ENCODE results near the gene D2HGDH.
"Not testable (repeated sequence)": the region's sequence is repeated elsewhere in the genome, so short reads cannot be mapped to it uniquely, and the experiment has no call there.

Gene D2HGDH

DNA sequence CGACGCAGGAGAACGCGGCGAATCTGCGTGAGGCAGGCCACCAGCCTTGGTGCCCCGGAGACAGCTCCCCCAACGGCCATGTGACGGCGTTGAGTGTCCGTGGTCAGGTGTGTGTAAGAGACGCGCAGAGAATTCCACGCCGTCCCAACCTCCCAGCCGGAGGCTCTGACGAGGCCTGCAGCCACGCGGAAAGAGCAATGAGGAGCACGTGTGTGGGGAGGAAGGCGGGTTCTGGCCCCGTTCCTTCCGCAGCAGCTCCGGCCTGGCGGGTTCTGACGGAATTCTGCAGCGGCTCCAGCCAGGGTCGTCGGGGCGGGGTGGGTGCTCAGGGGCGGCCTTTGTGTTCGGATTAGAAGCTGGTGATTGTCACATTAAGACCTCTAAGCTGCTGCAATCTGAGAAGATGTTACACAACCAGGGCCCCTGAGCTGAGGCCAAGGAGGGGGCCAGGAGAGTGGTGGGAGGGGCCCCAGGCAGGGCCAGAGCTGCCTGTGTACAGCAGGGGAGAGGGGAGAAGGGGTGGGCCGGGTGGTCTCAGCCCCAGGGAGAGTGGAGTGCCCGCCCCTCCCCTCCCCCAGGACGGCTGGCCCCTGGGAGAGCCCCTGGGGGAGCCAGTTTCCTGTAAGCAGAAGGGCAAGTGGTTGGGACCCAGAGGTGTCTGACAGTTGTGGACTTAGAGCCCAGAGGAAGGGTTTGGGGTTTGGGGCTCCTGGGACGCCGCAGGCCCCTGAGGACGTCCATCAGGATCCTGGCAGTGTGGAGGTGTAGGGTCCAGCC lies 37.0 kb downstream of the D2HGDH start:
- no peak for DNase-seq

DNA sequence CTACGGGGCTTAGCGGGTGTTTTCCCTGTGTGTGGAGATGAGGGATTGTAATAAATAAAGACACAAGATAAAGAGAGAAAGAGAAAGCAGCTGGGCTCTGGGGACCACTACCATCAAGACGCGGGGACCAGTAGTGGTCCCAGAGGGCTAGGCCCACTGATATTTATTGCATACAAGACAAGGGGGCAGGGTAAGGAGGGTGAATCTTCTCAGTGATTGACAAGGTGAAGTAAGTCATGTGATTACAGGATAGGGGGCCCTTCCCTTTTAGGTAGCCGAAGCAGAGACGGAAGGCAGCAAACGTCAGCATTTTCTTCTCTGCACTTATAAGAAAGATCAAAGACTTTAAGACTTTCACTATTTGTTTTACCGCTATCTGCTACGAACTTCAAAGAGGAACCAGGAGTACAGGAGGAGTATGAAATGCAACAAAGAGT lies 37.7 kb downstream of the D2HGDH start:
- no peak for DNase-seq

DNA sequence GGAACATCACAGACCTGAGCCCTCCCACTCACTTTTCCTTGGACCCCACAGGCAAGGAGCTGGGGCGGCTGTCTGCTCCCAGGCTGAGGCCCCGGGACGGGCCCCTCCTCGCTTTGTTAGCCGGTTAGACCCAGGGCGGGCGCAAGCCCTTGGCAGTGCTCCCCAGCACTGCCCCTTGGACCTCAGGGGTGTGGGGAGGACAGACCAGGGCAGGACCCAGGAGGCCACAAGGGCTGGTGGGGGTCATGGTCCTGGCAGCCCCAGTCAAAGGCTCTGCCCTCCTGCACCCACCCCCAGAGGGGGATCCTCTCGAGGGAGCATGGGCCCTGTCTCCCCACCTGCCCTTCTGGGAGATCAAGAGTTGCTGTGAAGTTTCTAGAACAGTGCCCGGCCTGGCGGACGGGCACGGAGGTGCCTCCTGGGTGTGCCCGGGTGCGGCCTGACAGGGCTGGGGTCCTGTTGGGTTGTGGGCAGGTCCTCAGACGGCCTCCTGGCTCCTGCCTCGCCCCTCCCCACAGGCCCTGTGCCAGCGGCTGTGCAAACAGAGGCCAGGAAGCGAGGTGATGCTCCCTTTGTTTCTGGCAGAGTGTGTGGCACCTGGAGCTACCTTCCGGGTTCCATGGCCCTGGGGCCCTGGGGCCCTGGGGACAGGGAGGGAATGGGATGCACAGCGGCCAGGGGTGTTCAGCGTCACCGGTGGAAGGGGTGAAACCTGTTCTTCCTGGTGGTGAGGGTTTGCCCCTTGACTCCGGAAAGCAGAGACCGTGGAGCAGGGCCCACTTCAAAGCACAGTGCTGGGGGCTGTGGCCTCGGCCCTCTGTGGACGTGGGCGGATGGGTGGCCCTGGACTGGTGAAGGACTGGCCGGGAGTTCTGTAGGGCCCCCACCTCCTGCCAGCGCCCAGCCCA lies 39.3 kb downstream of the D2HGDH start:
- DNase-seq = no peak

DNA sequence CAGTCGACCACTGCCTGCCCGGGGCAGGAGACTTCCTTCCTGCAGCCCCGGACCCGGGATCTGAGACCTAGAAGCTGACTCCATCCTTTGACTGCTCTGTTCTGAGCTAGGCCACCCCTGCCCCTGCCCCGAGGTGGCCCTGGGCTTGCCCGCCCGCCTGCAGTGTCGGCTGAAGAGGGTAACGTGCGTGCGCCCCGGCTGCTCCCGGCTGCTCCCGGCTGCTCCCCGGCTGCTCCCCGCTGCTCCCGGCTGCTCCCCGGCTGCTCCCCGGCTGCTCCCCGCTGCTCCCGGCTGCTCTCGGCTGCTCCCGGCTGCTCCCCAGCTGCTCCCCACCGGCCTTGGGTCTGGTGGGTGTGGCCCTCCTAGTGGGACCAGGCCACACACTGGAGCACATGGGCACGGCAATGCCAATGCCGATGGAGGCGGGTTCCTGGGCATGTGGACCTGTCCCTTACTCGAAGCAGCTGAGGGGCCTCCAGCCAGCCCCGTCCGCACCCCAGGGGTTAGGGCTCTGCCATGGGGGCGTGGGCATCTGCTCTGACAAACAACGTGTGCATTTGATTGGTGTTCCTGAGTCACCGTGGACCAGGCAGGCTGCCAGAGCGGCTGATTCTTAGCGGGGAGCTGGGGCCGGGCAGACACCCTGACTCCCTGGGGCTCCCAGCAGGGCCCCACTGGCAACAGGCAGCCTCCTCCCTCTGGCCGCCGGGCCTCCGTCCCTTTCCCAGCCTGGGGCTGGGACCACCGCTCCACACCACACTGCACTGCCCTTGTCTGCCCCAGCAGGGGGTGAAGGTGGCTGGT lies 40.2 kb downstream of the D2HGDH start:
- DNase-seq = no peak

DNA sequence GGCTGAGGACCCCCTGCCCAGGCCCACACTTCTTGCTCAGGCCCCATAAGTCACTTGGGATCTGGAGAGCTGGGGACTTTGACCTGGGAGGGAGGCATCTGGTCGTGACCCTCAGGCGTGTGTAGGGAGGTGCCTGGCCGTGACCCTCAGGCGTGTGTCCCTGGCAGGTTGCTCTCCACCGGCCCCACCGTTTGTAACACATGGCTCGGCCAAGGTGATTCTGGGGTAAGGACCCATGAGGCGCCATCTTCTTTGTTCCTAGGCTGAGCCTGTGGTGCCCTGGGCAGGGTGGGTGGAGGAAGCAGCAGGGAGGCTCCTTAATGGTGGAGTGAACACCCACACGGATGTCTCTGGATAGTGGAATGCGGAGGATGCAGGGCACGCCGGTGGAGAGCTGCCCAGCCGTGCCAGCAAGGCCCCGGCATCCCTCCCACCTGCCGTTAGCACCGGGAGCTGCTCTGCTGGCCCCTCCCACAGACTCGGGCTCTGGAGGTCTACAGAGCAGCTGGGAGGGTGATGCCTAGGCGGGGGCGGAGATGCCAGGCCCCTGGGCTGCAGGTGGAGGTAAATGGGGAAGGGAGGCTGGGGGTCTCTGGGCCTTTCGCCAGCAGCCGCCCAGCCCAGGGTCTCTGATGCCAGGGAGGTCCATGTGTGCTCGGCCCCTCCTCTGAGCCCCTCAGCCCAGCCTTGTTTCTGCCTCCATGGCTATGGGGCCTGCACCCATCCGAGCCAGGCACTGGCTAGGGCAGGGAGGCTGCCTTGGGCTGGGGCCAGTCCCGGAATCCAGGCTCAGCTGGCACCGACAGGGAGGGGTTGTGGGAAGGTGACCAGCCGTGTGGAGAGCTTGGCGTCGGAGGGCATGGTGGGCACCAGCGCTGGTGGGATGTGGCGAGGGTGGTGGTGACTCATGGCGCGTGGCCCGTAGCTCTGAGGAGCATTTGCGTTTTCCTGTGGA lies 41.1 kb downstream of the D2HGDH start:
- no peak for DNase-seq

DNA sequence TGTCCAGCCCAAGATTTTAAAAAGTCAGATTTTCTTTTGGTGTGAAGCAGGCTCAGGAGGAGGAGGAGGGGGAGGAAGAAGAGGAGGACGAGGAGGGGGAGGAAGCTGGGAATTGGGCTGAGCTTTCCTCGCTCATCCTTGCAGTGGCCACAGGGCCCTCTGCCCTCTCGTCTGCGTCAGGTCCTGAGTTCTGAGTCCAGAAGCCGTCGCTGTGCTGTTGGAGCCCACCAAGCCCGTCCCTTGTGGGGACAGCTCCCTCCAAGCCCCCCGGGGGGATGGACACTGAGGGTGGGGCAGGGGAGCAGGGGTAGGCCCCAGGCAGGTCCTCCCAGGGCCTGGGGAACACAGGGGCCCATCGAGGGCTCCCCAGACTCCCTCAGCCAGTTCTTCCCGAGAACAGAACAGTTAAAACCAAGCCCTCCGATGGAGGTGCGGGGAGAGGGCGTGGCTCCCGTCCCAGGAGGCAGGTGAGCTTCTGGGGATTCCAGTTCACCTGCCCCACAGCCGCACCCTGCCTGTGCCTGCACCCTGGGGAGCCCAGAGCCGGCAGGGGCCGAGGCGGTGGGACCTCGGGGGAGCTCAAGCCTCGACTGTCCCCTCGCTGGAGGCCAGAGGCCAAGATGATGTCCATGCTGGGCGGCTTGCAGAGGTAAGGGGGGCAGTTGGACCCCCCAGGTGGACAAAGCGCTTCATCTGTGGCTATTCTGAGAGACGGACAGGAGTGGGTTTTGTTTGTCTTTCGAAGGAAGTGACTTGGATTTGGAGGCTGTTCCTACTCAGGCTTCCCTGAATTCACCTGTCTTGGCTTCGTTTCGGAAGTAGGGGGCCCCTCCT lies 42.1 kb downstream of the D2HGDH start, which contains the start of gene GAL3ST2:
TSS of gene GAL3ST2 (plus strand) at position 487 of the 834 bp plus-strand sequence. CDS start at position 621, 134 bp downstream.
- no peak for DNase-seq

DNA sequence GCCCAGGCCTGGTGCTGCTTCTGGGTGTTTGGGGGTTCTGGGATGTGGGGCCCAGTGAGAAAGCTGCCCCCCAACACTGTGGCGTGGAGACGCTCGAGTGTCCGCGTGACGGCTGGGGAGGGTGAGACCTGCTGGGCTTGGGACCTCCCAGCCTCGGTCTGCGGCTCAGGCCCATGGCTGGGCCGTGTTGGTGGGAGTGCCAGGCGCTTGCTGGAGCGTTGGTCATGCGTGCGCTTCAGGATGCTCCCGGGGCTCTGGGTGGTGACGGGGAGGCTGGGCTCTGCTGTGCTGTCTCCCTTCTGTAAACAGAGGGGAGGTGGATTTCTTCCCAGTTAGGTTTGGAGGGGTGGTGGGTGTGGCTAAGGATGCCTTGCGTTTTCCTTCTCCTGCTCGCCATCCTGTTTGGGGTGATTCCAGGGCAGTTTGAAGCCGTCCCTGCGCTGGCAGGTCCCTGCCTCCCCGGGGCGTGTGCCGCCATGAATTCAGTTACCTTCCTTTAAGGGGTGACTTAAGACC lies 42.8 kb downstream of the D2HGDH start:
- DNase-seq = no peak

DNA sequence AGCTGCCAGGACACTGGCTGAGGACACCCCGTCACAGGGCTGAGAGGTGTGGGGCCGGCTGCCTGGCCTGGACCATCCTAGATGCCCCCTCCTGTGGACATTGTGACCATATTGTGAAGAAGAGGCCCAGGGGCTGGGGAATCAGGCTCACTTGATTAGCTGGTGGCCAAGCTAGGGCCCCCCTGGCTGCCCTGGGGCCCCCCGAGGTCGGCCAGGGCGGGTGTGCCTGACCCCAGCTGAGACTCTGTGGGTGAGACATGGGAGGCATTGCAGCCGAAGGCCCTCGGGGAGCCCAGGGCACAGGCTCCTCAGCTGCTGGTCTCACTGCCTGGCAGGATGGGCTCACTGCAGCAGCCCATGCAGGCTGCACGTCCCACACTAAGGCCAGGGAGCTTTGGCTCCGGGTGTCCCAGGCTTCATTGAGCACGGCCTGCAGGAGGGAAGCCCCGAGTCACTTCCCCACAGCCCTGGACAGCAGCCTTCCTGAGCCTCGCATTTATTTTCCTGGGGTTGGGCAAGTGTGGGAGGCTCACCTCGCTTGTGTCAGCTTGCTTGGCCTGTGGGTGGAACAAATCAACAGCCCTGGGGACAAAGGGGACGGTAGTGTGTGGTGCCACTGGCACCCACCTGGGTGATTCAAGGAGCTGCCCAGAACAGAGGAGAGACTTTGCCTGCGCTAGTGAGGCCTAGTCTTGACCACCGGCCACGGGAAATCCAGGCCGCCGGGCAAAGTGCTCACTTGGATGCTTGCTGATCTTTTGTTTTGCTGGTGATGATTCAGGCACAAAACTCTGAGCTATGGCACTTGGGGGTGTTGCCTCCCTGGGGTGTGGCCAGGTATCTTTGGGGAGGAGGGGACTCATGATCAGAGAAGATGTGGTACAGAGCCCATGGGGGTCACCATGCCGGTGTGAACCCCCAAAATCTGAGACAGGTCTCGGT lies 43.5 kb downstream of the D2HGDH start:
- DNase-seq = no peak

DNA sequence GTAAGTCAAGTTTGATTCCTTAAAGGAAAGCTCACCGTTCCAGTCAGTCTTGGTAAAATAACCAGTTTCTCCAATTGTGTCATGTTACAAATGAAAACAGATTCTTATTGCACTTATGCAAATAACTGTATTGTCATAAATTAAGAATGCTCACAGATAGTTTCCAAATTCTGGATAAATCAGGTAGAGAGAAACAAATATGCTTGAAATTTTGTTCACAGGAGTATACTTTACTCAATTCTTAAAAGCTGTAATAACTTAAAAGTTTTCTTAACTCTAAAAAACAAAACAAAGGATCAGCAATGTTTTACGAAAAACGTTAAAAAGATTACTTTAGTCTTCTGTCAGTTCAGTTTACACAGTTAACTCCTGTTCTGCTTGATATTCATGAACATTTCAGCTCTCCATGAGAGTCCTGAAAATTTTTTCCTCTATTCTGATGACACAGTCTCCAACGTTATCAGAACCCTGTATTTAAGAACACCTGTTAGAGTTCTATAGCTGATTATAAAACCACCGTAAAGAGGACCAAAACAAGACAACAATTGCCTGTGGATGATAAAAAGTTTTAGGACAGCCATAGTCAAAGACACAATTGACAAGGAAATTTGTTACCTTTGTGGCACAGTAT lies 46.6 kb downstream of the D2HGDH start:
- DNase-seq = no peak

DNA sequence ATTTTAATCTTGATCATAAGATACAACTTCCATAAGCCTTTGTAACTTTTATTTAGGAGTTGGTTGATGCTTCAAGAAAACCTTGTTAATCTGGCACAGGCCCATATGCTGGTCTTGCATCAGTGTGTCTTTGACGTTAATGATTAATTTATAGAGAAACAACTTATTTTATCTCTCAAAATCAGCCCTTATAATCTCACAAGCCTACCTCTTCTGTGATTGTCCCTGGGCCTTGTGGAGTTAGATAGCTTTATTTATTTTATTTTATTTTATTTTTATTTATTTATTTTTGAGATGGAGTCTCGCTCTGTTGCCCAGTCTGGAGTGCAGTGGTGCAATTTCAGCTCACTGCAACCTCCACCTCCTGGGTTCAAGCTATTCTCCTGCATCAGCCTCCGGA lies 47.6 kb downstream of the D2HGDH start:
- DNase-seq = not testable (repeated sequence)

DNA sequence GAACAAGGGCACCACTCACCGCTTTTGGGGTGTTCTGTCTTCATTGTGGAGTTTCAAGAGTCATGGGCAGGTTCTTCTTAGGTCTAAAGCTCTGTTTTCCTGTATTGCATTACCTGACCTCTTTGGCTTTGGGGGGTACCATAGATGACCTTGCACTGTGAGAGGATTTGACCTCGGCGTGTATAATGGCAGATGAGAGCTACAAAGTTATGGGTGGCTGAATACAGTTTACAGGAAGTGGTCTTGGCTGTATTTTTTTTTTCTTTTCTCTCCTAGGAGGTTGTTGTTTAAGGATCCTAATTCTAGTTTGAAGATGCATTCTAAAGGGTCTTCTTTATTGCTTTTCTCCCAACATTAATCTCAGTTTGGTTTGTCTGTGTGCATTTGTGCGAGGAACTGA lies 53.7 kb downstream of the D2HGDH start:
- no peak for DNase-seq

DNA sequence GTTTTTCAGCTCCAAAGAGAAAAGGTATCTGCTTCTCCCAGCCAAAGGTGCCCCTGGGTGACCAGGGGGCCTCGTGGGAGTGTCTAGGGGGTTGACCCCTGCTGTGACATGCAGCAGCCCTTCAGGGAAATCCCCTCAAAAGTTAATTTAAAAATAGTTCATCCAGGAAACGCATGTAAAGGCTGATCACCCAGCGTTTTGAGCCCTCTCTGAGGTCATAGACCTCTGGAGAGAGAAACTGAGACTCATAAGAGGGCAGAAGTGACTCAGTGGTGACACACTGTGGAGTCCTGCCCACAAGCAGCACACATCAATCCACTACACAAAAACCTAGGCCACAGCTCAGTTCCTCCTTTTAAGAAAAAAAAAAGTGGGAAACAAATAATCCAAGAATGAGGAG lies 54.1 kb downstream of the D2HGDH start:
- DNase-seq = no peak

DNA sequence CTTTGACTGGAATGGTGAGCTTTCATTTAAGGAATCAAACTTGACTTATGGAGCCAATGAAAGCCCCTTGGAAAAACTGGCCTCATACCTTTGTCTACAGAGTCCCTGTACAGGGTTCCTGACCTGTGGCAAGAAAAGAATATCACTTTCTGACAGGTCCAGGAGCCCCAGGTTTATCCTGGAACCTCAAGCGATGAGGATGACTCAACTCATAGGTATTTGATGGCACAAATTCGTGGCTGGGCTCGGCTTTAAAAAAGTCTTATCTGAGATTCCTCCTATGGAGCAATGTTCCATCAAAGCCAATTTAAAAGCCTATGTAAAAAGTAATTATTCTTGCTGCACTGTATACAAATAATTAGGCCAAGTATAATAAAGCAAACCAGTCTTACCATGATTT lies 57.0 kb downstream of the D2HGDH start:
- DNase-seq = not testable (repeated sequence)

DNA sequence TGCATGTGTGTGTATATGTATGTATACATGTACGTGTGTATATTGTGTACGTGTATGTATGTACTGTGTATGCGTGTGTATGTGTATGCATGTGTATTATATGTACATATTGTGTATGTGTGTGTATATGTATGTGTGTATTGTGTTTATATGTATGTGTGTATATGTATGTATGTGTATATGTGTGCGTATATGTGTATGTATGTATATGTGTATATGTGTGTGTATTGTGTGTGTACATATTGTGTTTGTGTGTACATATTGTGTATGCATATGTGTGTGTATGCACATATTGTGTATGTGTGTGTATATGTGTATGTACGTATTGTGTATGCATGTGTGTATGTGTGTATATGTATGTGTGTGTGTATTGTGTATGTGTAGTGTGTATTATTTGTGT lies 59.0 kb downstream of the D2HGDH start:
- DNase-seq = no peak

DNA sequence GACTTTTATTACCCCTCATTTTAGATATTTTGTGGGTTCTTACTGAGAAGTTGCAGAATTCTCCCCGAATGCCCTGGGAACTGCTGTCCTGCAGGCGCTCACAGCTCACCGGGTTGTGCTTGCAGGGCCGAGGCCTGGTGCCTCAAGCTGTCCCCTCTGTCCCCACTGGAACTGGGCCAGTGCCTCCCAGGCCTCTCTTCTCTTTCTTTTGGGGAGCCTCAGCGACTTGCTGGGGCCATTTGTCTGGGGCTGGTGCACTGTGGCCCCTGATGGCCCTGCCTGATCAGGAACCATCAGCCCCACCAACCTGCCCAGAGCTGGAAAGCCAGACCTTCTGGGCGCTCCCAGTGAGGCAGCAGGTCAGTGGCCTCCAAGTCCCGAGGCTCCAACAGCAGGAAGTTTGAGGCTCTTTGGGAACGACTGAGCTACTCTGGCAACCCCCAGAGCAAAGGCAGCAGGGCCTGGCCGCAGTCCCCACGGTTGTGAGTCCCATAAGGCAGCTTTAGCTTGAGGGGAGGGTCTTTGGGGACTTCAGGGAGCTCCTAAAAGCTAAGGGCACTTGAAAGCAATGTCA lies 59.9 kb downstream of the D2HGDH start:
- no peak for DNase-seq

DNA sequence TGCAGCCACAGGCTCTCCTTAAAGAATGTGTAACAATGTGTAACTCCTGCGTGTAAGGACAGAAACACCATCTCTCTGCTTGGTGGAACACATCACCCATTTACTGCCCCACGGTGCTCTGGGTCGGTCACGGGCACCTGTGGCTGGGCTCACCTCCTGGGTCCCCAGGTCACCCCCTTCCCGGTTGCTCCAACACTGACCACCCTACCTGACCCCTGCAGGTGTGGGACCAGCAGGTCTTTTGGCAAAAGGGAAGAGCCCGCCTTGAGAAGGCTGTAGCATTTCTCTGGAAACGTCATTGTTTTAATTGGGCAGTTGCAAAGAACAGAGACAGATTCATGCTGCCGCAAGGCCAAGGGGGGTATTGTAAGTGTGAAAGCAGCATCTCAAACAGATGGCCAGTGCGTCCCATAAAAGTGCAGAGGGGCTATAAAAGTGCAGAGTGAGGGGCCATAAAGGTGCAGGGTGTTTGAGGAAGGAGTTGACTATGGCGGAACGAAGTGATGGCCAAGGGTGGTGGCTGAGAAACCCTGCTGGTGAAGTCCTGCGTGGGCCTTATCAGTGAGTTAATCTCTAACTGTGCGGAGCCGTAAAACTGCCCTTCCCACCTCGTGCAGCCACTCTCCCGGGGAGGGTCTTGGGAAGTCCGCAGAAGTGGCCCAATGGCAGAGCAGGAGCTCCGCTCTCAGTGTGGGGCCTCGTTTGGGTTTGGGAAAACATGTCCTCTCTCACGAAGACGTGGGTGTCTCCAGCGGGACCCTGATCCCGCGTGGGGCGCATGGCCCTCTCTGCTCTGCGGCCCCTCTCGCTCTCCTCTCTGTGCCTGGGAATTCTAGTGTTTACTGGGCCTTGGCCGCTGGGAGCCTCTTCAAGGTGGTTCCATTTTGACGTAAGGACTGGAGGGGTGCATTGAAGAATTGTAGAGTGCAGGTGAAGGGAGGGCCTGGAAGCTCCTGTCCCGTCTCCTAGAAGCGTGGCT lies 60.9 kb downstream of the D2HGDH start:
- DNase-seq = no peak

DNA sequence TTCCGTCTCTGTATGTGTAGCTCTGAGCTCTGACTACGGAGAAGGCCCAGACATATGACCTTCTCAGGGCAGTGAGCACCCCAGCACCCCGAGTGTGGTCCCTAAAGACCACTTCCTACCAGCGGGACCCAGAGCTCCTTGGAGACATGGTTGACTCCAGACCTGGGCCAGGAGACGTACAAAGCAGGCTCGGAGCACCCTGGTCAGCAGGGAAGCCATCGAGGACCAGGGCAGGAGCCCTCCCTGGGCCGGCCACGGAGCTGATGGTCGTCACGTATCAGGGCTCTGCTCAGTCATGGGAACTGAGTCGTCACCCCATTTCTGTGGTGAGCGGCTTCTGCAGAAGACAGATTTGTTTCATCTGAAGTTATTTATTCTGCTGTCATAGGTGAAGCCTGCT lies 61.8 kb downstream of the D2HGDH start:
- no peak for DNase-seq

Data from NCI-H1694 treated with DMSO at 0.1 percent for 48 hours (cell line).